ENCODE measurements around the gene MREG. TPM values are rescaled to one million over a fixed set of nuclear protein-coding genes. Genes with fewer than 3 reads are reported as not detected.
A peak's percentile ranks its signal among the peaks of the same experiment; 100 is the strongest.
"Not testable (repeated sequence)": the region's sequence is repeated elsewhere in the genome, so short reads cannot be mapped to it uniquely, and the experiment has no call there.

MREG gene
- total RNA-seq, 1 experiment from 2014 or later = 15.9 TPM

DNA sequence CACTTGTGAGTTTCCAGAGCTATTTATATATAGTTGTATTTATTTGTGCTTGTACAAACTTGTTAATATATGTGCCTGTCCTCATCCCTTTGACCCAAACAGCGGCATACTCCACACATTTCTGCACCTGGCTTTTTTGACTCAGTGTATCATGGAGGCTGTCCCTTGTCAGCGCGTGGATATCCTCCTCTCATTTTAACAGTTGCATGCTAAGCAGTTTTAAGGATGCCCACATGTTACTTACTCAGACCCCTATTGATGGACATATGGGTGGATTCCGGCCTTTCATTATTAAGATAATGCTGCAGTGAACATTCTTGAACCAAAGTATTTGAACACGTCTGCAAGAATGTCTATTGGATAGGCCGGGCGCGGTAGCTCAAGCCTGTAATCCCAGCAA, 655 bp upstream of the MREG start:
- H3K36me3 ChIP-seq (ENCODE audit: insufficient read depth, low read length, poor library complexity, severe bottlenecking) = no peaks in the 10 kb centered on the region
- no peak overlapping the region for H3K4me3 ChIP-seq (ENCODE audit: low read depth, low read length, poor library complexity, severe bottlenecking)
- no peaks in the 10 kb centered on the region for H3K4me1 ChIP-seq (ENCODE audit: insufficient read depth, low read length, poor library complexity, severe bottlenecking)
- DNase-seq (ENCODE audit: low spot score) = no peak
- no peak overlapping the region for H3K27ac ChIP-seq (ENCODE audit: low read depth, low read length, poor library complexity, severe bottlenecking)
- POLR2A ChIA-PET (ENCODE audit: low non-redundant PET) = no interaction called here
- H3K9me3 ChIP-seq (ENCODE audit: low read depth, low read length, poor library complexity, severe bottlenecking) = no peaks in the 10 kb centered on the region
- CTCF ChIA-PET = no interaction called here
- TF ChIP-seq, protein P1, sequence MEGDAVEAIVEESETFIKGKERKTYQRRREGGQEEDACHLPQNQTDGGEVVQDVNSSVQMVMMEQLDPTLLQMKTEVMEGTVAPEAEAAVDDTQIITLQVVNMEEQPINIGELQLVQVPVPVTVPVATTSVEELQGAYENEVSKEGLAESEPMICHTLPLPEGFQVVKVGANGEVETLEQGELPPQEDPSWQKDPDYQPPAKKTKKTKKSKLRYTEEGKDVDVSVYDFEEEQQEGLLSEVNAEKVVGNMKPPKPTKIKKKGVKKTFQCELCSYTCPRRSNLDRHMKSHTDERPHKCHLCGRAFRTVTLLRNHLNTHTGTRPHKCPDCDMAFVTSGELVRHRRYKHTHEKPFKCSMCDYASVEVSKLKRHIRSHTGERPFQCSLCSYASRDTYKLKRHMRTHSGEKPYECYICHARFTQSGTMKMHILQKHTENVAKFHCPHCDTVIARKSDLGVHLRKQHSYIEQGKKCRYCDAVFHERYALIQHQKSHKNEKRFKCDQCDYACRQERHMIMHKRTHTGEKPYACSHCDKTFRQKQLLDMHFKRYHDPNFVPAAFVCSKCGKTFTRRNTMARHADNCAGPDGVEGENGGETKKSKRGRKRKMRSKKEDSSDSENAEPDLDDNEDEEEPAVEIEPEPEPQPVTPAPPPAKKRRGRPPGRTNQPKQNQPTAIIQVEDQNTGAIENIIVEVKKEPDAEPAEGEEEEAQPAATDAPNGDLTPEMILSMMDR (conservative IDR thresholded peaks at IDR 0.05; ENCODE audit: low read depth, low read length) = no peak
- no peak for TF ChIP-seq EZH2 (IDR thresholded peaks at IDR 0.05; ENCODE audit: borderline replicate concordance, low read depth, low read length, poor library complexity, severe bottlenecking)
- BruUV-seq (replicated peaks) = no TSS peak
- no peaks in the 10 kb centered on the region for H3K27me3 ChIP-seq (replicated peaks; ENCODE audit: insufficient read depth, low read depth, low read length, poor library complexity)
- intact Hi-C loops (cut with micrococcal nuclease; ENCODE audit: unreplicated experiment) = loop anchor here (5.0 kb wide), 1 partner anchor 62 kb away; no protein-coding TSS in a partner anchor

DNA sequence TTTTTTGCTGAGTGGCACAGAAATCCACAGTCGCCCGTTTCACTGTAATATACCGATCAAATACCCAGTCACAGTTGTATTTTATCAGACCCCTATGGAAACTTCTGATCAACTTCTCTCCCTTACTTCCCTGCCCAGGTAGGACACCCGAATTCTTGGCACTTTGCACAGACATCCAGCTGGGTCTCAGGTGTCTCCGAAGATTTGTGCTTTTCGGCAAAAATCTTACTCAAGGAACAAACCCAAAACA, 596 bp downstream of the MREG start:
- no TSS peak for BruUV-seq (replicated peaks)
- ChIA-PET CTCF (no interaction called here), POLR2A (ENCODE audit: low non-redundant PET) (no interaction called here)
- Histone ChIP-seq H3K4me1 (ENCODE audit: insufficient read depth, low read length, poor library complexity, severe bottlenecking) (no peaks in the 10 kb centered on the region), H3K27ac (ENCODE audit: low read depth, low read length, poor library complexity, severe bottlenecking) (peak overlapping the region; percentile 21), H3K36me3 (ENCODE audit: insufficient read depth, low read length, poor library complexity, severe bottlenecking) (no peaks in the 10 kb centered on the region), H3K27me3 (replicated peaks; ENCODE audit: insufficient read depth, low read depth, low read length, poor library complexity) (no peaks in the 10 kb centered on the region), H3K9me3 (ENCODE audit: low read depth, low read length, poor library complexity, severe bottlenecking) (no peaks in the 10 kb centered on the region), H3K4me3 (ENCODE audit: low read depth, low read length, poor library complexity, severe bottlenecking) (peak overlapping the region; percentile 66)
- intact Hi-C loops (cut with micrococcal nuclease; ENCODE audit: unreplicated experiment) = loop anchor here (5.0 kb wide), 1 partner anchor 60 kb away; no protein-coding TSS in a partner anchor
- TF ChIP-seq, protein P1 (conservative IDR thresholded peaks at IDR 0.05; ENCODE audit: low read depth, low read length) = no peak
- no peak for TF ChIP-seq EZH2 (IDR thresholded peaks at IDR 0.05; ENCODE audit: borderline replicate concordance, low read depth, low read length, poor library complexity, severe bottlenecking)
- no peak for DNase-seq (ENCODE audit: low spot score)

DNA sequence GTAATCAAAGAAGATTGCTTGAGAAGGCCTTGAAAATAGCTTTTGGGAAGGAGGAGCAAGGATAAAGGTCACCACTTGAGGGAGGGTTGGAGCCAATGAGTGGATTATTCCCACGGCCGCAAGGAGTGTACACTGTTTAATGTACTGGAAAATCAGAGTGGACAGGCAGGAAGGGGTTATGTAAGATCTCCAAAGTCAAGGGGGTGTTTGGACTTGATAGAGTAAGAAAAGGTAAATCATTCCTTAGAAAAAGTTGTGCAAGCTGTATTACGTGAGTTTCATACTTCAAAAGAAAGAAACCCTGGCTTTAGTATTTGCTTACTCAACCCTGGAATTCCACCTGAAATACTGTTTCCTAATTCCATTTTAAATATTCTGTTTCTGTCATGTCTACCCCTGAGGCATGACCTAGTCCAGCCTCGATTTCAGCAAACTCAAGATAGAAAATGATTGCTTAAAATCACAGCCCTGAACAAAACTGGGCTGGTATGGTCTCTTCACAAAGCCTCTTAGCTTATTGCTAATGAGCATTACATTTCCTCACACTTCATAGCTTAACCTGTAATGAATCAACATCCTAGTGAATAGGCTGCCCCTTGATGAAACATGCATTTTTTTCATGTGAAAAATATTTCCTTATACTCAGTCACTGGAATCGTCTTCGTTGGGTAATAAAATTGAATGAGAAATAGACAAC, 1.1 kb downstream of the MREG start:
- H3K4me1 ChIP-seq (ENCODE audit: insufficient read depth, low read length, poor library complexity, severe bottlenecking) = no peaks in the 10 kb centered on the region
- no peaks in the 10 kb centered on the region for H3K27me3 ChIP-seq (replicated peaks; ENCODE audit: insufficient read depth, low read depth, low read length, poor library complexity)
- H3K4me3 ChIP-seq (ENCODE audit: low read depth, low read length, poor library complexity, severe bottlenecking) = peak overlapping the region; percentile 66
- TF ChIP-seq EZH2 (IDR thresholded peaks at IDR 0.05; ENCODE audit: borderline replicate concordance, low read depth, low read length, poor library complexity, severe bottlenecking) = no peak
- TF ChIP-seq, protein P1 (conservative IDR thresholded peaks at IDR 0.05; ENCODE audit: low read depth, low read length) = no peak
- no peak for DNase-seq (ENCODE audit: low spot score)
- POLR2A ChIA-PET (ENCODE audit: low non-redundant PET) = no interaction called here
- H3K9me3 ChIP-seq (ENCODE audit: low read depth, low read length, poor library complexity, severe bottlenecking) = no peaks in the 10 kb centered on the region
- CTCF ChIA-PET = interaction anchor here (1.1 kb wide), 1 partner anchor 11 kb away, joined by 6 read pairs; no protein-coding TSS in a partner anchor
- TSS peak; percentile 53 for BruUV-seq (replicated peaks)
- no peak overlapping the region for H3K27ac ChIP-seq (ENCODE audit: low read depth, low read length, poor library complexity, severe bottlenecking)
- intact Hi-C loops (cut with micrococcal nuclease; ENCODE audit: unreplicated experiment) = loop anchor here (5.0 kb wide), 1 partner anchor 60 kb away; no protein-coding TSS in a partner anchor
- H3K36me3 ChIP-seq (ENCODE audit: insufficient read depth, low read length, poor library complexity, severe bottlenecking) = no peaks in the 10 kb centered on the region

DNA sequence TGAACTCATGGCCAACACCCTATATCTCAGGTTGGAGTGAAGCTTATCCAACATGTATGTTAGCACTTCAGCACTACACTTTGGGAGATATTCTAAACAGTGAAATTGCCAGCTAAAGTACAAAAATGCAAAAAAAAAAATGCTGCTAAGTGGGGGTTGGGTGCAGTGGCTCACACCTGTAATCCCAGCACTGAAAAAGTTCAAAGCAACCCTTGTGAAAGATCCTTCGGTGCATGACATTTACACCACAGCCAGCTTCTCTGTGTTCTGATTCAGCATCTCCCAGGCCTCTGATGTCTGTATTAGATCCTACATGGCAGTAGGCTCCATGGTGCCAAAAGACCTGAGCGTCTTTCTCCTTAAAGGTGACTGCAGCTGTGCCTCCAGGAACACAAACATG, 4.1 kb downstream of the MREG start:
- intact Hi-C loops (cut with micrococcal nuclease; ENCODE audit: unreplicated experiment); H3K27me3 ChIP-seq (replicated peaks; ENCODE audit: insufficient read depth, low read depth, low read length, poor library complexity); H3K4me3 ChIP-seq (ENCODE audit: low read depth, low read length, poor library complexity, severe bottlenecking); H3K27ac ChIP-seq (ENCODE audit: low read depth, low read length, poor library complexity, severe bottlenecking); DNase-seq (ENCODE audit: low spot score); H3K9me3 ChIP-seq (ENCODE audit: low read depth, low read length, poor library complexity, severe bottlenecking); H3K4me1 ChIP-seq (ENCODE audit: insufficient read depth, low read length, poor library complexity, severe bottlenecking); H3K36me3 ChIP-seq (ENCODE audit: insufficient read depth, low read length, poor library complexity, severe bottlenecking); POLR2A ChIA-PET (ENCODE audit: low non-redundant PET); BruUV-seq (replicated peaks); CTCF ChIA-PET: not testable (repeated sequence)
